VCaP (cell line): ENCODE results near the gene C1orf210.

Experiments used
- H3K27ac ChIP-seq: fragments of 450-650 bp; 2 replicates; pipeline ENCODE4 v1.5.1; 2017
- TF ChIP-seq, protein P1 (sequence below): fragments of 450-650 bp; conservative IDR thresholded peaks from 2 replicates; pipeline ENCODE4 v1.5.1; 2017; ENCODE audit warnings: mild to moderate bottlenecking, moderate library complexity

The C1orf210 gene

DNA sequence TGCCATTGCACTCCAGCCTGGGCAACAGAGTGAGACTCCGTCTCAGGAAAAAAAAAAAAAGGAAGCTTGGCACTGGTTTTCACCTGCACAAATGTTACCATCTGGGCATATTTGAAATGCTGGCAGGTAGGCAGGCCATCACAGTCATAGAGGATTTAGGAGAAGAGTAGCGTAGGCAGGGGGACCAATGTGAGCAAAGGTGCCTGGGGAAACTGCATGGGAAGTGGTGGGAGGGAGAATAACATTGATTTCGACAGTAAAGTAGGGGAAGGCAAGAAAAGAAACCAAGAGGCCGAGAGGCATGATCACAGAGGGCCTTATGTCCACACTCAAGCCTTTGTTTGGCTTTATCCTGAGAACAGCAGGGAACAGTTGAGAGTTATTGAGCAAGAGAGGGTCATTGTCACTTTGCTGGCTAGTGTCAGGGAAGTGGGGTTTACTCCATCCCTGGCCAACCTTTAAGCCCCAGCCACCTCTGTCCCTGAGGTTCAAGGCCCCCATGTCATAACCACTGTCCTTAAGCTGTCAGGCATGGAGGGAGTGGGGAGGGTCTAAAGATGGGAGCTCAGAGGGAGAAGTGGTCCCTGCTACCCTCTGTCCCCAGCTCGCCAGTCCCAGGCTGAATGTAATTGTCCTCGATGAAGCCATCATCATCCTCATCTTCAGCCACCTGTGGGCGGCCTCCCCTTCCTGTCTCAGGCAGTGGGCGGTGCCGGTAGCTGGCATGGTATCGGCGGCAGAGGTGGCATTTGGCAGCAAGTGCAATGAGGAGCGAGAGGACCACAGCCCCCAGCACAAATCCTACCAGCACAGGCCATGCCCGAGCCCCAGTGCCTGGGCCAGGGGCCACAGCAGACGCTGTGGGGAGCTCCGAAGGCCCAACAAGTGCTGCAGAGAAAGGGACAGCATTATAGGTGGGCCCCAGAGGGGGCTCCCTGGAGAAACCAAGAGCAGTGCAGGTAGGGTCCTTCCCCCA lies 2.9 kb downstream of the C1orf210 start:
- H3K27ac ChIP-seq = no peak overlapping the region
- TF ChIP-seq, protein P1, sequence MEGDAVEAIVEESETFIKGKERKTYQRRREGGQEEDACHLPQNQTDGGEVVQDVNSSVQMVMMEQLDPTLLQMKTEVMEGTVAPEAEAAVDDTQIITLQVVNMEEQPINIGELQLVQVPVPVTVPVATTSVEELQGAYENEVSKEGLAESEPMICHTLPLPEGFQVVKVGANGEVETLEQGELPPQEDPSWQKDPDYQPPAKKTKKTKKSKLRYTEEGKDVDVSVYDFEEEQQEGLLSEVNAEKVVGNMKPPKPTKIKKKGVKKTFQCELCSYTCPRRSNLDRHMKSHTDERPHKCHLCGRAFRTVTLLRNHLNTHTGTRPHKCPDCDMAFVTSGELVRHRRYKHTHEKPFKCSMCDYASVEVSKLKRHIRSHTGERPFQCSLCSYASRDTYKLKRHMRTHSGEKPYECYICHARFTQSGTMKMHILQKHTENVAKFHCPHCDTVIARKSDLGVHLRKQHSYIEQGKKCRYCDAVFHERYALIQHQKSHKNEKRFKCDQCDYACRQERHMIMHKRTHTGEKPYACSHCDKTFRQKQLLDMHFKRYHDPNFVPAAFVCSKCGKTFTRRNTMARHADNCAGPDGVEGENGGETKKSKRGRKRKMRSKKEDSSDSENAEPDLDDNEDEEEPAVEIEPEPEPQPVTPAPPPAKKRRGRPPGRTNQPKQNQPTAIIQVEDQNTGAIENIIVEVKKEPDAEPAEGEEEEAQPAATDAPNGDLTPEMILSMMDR = no peak

DNA sequence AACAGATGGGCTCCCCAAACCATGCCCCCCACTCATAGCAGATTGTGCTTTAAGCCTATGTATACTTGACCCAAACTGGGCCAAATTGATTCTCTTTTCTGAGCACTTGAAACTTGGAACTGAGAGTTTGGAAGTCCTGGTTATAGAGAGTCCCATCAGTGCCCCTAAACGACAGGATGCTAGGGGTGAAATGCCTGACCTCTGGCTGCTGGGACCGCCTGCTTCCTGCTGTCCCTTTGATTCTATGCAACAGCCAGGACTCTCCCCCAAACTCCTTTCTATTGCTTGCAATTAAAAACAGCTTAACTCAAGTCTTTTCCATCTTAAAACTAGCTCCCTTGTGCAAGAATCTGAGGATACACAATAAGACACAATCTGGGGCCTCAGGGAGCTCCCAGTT lies 4.7 kb downstream of the C1orf210 start:
- TF ChIP-seq, protein P1 = no peak
- no peak overlapping the region for H3K27ac ChIP-seq

DNA sequence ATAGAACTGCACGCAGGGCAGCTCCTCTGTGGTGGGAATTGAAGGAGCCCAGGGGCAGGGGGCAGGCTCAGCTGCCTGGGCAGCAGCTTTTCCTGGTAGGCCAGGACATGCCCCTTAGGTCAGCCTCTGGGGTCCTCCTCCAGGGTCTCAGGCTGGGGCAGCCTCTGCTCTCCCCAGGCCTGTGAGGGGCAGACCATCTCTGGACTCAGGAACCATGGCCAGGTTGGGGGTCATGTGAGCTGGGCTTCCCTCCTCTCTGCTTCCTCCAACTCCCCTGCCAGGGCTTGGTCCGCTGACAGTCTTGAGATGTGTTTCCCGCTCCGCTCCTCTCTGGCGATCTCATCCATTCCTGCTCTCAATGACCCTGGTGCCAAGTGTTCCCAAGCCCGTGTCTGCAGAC lies 5.7 kb downstream of the C1orf210 start:
- no peak overlapping the region for H3K27ac ChIP-seq
- TF ChIP-seq, protein P1 = no peak

DNA sequence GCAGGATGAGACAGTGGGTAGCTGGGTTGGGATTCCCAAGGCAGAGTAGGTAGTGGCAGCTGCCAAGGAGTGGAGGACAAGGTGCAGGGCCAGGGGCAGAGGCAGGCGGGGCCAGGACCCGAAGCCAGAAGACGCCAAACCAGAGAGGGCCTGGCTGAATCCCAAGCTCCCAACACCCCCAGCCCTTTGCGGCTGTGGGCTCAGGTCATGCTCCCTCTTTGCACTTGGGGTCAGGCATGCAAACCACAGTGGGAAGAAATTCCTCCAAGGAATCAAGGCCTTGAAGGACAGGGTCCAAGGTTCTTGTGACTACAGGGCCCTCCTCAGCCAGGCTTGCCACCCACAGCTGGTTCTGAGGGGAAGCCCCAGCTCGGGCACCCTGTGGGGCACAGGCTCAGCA lies 6.2 kb downstream of the C1orf210 start:
- TF ChIP-seq, protein P1 = no peak

DNA sequence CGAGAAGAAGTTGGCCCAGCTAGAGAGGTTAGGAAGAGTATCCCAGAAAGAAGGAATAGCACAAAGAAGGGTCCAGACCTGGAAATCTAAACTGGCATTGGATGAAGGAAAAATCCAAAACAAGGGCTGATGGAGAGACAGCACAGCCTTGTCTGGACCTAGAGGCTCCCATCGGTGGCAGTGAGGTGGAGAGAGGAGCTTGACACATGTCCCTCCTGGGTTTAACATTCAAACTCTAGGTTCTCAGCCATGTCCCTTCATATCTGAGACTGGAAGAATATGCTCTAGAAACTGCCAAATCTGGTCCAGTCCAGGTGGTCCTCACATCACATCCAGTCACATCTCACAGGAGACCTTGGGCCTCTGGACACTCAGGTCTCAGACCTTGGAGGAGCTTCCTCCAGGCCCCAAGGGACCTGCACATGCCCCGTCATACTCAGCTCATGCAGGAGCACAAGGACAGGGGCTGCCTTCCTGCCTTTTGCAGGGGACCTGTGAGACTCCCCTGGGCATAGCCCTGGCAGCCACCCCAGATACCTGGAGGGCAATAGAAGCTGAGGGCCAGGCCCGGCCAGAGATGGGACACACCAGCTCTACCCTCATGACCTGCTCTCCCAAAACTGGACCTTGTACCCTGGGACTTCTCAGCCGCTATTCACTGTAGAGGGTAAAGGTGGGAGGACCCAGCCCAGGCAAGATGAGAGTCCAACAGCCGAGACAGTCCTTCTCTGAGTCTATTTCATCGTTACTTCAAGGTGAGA lies 8.1 kb downstream of the C1orf210 start:
- no peak overlapping the region for H3K27ac ChIP-seq
- TF ChIP-seq, protein P1 = no peak

More for the DNA sequence above, 6.2 kb downstream of the C1orf210 start:
- no peak overlapping the region for H3K27ac ChIP-seq

DNA sequence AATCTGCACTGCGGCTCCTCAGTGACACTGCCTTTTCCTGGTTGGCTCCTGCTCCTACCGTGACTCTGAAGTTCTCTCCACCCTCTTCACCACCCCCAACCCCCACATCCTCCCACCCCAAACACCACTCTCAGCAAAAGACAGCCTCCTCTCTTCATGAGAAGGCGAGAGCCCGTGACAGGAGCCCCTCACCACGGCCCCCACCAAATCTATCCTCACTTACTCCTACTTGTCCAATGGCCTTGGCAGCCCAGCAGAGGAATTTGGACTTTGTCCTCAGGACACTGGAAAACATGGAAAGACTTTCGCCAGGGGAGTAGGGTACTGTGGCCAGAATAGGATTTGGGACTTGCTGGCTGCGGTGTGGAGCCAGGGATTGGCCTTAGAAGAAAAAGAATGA lies 8.7 kb downstream of the C1orf210 start:
- TF ChIP-seq, protein P1 = no peak
- H3K27ac ChIP-seq = no peak overlapping the region
